GM18868 (cell line): ENCODE data around the gene TIE1.
"Not testable (repeated sequence)": the region's sequence is repeated elsewhere in the genome, so short reads cannot be mapped to it uniquely, and the experiment has no call there.

Source experiments
- ATAC-seq: cut with Tn5 transposase; IDR thresholded peaks from one replicate; pipeline ENCODE4 v1.9.1; 2021; ENCODE audit warnings: mild to moderate bottlenecking, moderate library complexity; ENCODE audit not compliant: unreplicated experiment

Gene TIE1

GRCh38 chr1:43358746-43359693 lies 58.2 kb downstream of the TIE1 start, which contains the start of gene CDC20:
Gene CDC20 (plus strand): TSS chr1:43358981. CDS start chr1:43359216, 235 bp downstream.
- peak; percentile 97 for ATAC-seq

- no peak for ATAC-seq
Measured at GRCh38 chr1:43359696-43360095, 58.9 kb downstream of the TIE1 start.

GRCh38 chr1:43360616-43361015 lies 59.8 kb downstream of the TIE1 start:
- ATAC-seq, result no peak

- no peak for ATAC-seq
Measured at GRCh38 chr1:43363283-43363934, 62.6 kb downstream of the TIE1 start.

- ATAC-seq, result no peak
Measured at GRCh38 chr1:43363935-43364525, 63.2 kb downstream of the TIE1 start.

- ATAC-seq, result no peak
Measured at GRCh38 chr1:43365678-43366077, 64.9 kb downstream of the TIE1 start.

- ATAC-seq, result no peak
Measured at GRCh38 chr1:43366179-43366578, 65.4 kb downstream of the TIE1 start.

GRCh38 chr1:43366601-43367025 lies 65.8 kb downstream of the TIE1 start:
- no peak for ATAC-seq

- peak; percentile 40 for ATAC-seq
Measured at GRCh38 chr1:43367026-43367903, 66.5 kb downstream of the TIE1 start.

- ATAC-seq, result peak; percentile 77
Measured at GRCh38 chr1:43367904-43368645, 67.3 kb downstream of the TIE1 start, which contains the start of gene ELOVL1. Gene ELOVL1 (minus strand): TSS chr1:43368011. CDS start chr1:43365609, 2,402 bp downstream.

GRCh38 chr1:43368646-43369020 lies 67.9 kb downstream of the TIE1 start:
- ATAC-seq, result no peak

- not testable (repeated sequence) for ATAC-seq
Measured at GRCh38 chr1:43369779-43370178, 69.0 kb downstream of the TIE1 start.

GRCh38 chr1:43370564-43370963 lies 69.8 kb downstream of the TIE1 start:
- ATAC-seq, result no peak

- no peak for ATAC-seq
Measured at GRCh38 chr1:43372172-43372571, 71.4 kb downstream of the TIE1 start.
